IPS-11a (cell line): ENCODE measurements around the gene BTBD3.

Experiments
- H3K4me3 ChIP-seq: one replicate; pipeline ENCODE4 v1.5.1; 2013; ENCODE audit warnings: low read depth, low read length, control low read depth

BTBD3 gene

DNA sequence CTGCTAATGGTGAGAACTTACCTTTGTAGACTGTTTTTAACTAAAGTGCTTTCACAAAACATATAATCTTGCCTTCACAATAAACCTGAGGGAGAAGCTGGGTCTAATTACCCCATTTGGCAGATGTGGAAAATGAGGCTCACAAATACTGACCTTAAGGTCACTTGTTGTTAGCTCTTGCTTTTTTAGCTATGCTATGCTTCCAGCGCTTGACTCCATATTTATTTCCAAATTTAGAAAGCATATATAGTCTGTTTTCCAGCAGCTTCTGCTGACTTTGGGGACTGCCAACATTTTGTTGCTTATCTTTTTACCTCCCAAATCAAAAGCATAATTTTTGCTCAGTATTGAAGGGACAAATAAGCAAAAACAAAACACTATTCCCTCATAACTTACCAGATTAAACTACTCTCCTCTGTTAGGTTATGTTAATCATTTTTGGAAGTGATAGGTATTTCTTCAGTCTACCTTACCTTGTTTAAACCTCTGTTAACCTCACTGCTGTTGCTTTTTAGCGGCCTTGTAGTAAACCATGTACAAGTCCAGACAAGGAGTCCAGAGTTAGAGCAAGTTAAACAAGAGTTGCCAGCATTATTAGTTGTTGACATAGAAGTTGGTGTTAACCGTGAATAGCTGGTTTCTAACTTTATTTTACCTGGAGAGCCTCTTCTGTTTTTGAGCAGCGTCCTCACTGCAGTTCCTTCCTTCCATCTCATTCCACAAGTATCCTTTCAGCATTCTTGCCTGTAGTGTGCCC, 4.9 kb upstream of the BTBD3 start:
- no peak overlapping the region for H3K4me3 ChIP-seq

DNA sequence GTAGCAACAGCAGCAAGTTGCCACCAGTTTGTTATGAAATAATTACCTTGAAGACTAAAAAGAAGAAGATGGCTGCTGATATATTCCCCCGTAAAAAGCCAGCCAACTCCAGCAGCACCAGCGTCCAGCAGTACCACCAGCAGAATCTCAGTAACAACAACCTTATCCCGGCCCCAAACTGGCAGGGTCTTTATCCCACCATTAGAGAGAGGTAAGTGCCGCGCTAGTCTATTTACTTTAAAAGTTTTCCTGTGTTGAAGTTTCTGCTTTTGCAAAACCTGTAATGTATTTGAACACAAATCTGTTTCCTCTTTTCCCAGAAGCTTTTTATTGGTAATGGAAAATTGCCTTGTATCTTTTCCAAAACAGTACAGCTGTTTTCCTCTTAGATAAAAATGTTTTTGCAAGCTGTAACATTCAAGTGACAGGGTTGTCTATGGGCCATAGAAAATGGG, 725 bp downstream of the BTBD3 start:
- no peak overlapping the region for H3K4me3 ChIP-seq

DNA sequence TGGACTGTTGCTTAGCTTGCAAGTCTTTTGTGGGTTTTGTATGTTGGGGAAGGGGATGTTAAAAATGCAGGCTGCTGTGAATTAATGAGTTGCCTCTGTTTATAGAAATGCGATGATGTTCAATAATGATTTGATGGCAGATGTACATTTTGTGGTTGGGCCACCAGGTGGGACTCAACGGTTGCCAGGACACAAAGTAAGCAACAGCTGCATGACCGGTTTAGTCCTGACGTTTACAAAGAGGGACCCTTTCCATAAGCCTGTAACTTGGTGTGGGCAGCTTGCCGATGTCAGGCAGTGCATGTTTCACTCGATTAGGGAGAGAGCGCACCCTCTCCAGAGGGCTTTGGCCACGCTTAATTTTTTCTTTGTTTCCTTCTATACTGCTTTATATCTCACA, 1.3 kb downstream of the BTBD3 start:
- no peak overlapping the region for H3K4me3 ChIP-seq

DNA sequence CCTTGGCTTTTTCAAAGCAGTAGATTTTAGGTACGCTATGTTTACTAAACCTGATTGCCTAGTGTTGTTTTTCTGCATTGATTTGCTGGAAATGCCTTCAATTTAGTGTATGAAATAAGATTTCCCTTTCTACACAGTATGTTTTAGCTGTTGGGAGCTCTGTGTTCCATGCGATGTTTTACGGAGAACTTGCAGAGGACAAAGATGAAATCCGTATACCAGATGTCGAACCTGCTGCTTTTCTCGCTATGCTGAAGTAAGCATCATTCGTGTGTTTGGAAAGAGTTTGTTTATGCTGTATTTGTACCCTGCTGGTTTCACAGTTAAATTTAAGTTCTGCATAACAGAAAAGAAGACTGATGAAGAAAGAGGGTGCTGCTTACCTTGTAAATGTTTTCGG, 1.9 kb downstream of the BTBD3 start:
- no peak overlapping the region for H3K4me3 ChIP-seq

DNA sequence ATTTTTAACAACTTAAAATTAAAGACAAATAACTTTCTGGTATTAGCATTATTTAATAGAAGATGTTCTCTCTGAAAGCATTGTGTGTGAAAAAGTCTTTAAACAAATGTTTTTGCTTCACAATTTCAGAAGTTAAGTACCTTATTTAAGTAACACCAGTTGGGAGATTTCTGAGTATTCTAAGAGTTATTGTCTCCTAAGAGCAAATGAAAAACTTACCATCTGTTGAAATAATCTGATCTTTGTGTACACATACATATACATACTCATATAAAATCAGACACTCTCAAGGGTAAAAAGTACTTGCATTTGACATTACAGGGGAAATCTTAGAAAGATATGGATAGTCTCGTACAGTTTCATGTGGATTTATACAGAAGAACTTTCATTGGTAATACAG, 2.4 kb downstream of the BTBD3 start:
- no peak overlapping the region for H3K4me3 ChIP-seq

DNA sequence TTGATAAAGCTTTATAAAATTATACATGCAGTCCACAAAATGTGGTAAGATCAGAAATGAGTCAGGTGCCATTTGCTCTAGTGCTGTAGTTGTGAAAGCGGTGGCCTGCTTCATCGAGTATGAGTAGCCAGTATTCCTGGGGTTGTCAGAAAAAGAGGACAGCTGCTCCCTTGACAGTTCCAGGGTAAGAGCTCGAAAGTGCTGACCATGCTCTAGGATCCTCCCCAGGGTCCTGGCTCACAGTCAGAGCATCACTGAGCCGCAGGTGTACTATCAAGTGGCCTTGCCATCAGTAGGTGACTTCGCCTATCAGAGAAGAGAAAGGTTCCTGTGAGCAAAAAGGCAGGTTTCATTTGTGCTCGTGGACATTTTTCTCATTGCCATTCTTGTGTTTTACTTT, 3.6 kb downstream of the BTBD3 start:
- H3K4me3 ChIP-seq, result no peak overlapping the region

DNA sequence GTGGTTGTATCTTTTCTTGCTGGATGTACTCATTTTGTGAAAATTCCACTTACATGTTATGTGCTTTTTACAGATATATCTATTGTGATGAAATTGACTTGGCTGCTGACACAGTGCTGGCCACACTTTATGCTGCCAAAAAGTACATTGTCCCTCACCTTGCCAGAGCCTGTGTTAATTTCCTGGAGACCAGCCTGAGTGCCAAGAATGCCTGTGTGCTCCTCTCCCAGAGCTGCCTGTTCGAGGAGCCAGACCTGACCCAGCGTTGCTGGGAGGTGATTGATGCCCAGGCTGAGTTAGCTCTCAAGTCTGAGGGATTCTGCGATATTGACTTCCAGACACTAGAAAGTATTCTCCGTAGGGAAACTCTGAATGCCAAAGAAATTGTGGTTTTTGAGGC, 4.9 kb downstream of the BTBD3 start:
- no peak overlapping the region for H3K4me3 ChIP-seq

DNA sequence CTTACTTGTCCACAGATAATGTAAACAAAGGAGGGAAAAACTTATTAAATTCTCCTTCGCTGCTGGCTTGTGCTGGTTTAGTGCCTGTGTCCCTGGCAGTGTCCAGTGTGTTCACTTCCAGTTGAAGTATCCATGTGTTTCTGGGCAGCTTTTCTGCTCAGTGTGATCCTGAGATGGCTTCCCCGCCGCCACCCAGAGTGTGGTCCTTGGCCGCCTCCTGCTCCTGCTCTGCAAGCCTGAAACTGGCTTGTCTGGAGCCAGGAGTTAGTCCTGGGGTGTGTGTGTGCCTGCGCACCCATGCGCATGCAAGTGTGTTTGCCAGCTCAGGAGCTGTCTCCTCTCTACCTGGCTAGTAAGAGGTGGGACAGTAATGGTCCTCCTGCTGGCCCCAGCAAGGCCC, 7.2 kb downstream of the BTBD3 start:
- no peak overlapping the region for H3K4me3 ChIP-seq

DNA sequence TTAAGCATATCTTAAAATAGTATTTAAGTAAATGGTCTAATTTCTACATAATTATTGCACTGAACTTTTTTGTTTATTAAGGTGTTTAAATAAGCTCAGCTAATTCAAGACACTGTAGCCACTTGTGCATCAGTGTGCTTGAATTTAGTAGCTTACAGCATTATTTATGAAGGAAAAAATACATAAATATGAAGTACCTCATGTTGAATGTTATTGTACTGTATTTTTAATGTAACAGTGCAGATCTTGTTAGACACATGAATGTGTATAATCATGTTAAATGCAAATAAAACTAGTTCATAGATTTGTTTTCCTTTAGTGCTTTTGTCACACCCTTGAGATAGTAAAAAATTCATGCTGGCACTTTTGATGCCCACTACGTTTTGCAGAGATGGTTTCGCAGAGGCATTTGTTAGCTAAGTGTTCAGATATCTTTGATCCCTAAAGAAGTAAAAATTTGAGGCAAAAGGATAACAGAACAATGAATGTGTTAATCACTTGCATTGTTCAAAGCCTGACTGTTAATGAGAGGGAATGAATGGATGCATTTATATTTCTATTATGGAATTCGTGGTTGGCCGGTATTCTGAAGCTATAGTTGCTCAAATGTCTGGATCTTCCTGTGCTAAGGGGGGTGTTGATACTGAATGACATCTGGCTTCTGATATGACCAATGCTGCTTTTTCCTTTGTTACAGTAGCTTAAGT, 8.8 kb downstream of the BTBD3 start:
- H3K4me3 ChIP-seq, result no peak overlapping the region

DNA sequence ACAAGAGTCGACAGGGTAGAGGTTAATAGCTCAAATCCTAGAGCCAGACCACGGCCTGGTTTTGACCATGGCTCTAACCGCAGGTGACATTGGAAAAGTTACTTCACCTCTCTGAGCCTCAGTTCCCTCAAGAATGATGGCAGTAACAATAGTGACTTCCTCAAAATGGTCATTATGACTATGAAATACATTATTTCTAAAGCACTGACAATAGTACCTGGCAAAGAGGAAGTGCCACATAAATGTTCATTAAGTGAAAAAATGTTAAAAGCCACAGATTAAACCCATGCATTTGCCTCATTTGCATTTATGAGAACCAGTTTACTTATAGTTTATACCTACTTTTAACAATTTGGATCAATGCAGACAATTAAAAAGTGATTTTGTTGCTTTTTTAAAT, 12.3 kb downstream of the BTBD3 start:
- H3K4me3 ChIP-seq, result no peak overlapping the region

DNA sequence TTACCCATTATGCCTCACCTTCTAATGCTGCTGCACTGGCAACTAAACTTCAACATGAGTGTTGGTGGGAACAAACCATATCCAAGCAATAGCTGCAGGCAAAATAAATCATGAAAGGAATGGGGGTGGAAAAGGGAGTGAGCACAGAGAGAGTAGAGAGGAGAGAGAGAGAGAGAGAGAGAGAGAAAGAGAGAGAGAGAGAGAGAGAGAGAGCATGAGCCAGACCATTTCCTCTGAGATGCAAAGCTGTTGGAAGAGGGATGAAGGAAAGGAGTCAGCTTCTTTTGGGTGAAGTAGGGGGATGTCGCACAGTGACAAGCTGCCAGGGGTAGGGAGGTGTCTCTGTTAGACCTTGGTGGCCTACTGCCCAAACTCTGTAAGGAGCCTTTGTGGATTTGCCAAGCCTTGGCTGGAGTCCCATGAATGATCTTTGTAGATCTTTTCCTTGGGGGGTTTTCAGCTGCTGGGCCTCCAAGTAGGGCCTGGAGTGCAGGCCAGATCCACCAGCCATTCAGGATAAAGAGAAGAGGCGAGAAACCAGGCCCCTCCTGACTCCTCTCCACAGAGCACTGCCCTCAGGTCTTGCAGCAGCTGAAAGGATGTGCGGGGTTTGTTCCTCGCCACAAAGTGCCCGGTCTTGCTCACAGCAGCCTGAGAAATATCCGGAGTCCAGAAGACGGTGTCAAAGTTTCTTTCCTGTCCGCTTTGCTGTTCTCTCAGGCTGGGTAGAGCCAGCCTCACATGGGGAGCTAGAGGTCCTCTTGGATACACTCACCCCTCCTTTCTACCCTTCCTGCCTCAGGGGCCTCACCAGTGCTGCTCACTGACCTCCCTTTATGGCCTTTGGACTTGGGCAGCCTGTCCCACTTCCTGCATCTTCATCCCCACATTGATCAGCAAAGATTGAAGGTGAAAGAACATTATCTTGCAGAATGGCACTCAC, 17.8 kb downstream of the BTBD3 start:
- no peak overlapping the region for H3K4me3 ChIP-seq

DNA sequence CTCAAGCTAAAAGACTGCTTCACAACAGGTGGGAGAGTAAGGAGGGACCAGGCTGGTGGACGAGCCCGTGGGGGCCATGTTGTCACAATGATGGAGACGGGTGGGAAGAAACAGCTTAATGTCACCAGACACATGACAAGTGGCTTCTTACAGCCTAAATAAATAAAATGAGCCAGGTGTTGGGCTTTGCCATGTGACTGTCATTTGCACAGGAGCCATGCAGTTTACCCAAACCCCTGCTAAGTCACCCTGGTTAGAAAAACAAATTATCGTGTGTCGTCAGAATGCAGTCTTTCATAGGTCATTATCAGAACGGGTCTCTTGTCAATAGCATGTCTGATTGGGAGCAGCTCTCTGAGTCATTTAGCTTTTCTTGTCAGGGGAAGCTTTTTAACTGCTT, 18.5 kb downstream of the BTBD3 start:
- no peak overlapping the region for H3K4me3 ChIP-seq

DNA sequence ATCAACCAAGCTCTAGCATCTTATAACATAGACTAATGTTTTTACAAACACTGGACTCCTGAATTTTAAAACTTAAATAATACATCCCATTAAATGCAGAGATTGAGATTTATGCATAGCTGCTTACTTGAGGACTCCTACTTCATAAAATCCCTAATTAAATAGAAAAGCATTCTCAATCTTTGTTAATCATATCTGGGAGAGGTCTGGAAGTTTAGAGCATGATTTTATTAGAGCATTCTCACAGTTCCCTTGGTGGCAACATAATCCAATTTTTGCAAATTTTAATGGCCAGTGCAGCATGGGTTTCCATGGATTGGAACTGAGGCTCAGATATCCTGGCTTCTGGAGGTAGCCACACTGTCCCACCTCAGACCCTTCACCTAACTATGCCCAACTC, 19.5 kb downstream of the BTBD3 start:
- H3K4me3 ChIP-seq, result no peak overlapping the region

DNA sequence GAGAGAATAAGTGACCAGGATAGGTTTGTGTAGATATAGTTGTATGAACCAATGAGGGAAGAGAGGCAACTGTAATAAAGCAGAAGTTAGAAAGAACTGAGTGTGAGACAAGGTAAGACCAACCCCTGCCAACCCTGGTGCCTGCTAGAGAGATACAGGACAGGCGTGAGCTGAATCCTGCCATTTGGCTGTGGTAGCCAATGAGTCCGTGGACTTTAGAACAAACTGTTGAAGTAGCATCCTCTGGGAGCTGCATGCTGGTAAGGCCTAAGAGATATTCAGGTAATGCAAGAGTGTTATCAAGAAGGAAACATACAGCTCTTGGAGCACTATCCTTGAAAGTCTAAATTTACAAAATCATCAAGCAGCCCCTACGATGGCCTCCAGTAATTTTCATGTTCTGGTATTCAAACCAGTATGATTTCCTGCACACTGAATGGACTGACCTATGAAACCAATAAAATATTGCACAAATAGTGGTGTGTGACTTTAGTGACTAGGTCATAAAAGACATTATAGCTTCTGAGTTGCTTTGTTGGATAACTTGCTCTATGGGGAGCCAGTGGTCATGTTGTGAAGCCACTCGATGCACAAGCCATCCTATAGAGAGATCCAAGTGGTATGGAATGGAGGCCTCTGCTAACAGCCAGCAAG, 24.0 kb downstream of the BTBD3 start:
- H3K4me3 ChIP-seq, result no peak overlapping the region

DNA sequence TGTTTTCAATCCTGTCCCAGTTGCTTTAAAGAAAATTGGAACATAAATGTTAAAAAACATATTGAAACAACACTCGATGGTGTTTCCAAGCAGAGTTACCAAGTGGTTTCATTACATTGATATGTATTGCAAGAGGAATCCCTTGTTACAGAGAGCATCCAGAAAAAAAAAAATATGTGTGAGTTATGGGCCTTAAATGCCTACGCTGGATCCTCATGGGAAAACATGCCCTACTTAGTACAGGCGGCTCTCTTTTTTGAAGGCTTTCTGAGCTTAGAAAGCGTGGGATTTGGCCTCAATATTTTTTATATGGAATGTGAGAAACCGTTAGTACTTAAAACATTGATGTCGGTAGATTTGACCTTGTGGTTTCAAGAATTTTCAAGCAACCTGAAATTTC, 26.1 kb downstream of the BTBD3 start:
- H3K4me3 ChIP-seq, result no peak overlapping the region

DNA sequence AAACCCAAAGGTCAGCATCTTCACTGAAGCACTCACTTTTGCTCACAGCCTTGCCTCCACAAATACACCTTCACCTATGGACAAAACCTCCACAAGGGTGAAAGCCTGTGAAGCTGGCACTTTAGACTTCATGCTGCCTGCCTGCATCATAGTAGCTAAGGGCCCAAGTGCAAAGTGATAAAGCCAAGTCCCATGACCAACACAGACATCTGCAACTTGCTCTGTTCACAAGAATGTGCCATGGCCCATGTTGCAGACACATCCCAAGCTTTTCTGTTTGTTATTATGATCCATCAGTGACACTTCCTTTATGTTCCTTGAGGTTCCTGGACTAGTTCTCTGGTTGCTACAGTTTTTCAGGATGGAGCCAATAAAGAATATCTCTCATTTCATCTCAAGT, 31.1 kb downstream of the BTBD3 start:
- no peak overlapping the region for H3K4me3 ChIP-seq

DNA sequence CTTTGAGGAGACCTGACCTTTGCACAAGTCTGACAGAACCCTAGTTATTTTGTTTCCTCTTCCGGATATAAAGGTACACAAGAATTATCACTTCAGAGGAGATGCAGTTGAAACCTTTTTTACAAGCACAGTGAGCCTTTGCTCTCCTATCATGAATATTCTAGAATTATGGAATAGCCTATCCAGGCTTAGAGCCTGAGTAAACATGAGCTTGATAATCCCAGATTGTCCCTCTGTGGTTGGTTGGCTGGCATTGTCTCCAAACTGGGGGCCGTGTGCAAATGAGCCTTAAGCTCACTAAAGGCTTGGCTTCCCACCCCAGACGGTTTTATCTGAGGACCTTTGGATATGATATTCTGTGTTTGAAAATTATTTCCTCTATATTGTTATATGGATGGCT, 32.0 kb downstream of the BTBD3 start:
- H3K4me3 ChIP-seq, result no peak overlapping the region

DNA sequence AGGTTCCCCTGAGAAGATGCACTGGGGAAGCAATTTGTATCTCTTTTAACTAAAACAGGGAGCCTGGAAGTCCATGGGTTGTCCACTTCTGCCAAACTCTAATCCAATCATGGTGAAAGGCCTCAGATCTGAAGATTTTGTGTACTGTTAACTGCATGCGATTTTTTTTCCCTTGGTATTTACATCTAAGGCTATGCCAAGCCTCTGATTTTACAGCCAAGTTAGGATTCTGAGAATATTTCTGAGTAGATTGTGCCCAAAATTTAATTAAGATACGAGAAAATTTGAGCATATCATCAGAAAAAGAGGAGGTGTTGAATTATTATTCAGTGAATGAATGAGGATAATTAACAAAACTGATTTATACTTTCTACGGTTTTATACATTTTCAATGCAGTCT, 34.0 kb downstream of the BTBD3 start:
- H3K4me3 ChIP-seq, result no peak overlapping the region

DNA sequence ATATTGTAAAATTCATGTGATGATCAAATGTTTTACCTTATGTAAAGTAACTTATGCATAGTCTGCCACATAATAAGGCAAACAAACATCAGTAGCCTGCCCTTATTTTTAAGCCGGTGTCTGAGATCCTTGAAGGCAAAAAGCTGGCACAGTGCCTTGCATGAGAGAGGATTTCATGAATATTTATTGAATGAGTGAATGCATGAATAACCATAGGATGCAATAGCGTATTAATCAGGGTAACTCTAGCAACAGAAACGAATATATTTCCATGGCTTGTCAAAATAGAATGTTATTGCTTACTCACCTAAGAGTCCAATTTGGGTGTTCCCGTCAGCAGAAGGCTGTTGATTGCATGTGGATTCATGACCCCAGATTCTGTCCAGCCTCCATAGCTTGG, 34.9 kb downstream of the BTBD3 start:
- H3K4me3 ChIP-seq, result no peak overlapping the region

DNA sequence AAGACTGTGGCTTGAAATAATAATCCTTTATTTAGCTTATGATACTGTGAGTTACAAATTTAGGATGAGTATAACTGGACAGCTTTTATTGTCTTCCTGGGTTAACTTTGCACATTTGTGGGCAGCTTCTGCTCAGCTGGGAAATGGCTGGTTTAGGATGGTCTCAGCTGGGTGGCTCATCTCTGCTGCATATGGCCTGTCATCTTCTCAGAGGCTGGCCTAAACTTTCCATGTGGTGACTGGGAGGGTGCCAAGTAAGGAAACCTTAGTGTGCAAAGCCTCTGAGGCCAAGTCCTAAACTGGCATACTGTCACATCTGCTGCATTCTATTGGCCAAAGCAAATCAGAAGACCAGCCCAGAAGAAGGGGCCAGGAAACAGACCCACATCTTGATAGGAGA, 40.2 kb downstream of the BTBD3 start:
- no peak overlapping the region for H3K4me3 ChIP-seq

DNA sequence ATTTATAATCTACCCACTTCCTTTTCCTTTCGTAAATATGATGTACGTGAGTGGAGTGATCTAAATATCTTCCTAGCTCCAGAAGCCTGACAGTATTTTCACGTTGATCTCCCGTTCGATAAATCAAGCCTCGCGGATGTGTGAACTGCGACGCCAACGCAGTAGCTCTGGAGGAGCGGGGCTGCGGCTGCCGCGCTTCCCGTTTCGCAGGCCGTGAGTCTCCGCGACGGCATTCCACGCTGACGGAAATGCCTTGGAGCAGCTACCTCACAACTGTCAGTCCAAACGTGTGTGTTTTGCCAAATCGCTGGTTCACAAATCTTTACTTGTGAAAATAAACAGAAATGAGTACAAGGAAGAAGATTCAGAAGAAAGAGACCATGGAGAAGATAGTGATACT, 41.2 kb downstream of the BTBD3 start:
- no peak overlapping the region for H3K4me3 ChIP-seq
